Renal cortex interstitium (tissue), 3 donors: ENCODE results near the gene SCARF1. TPM values are rescaled to one million over a fixed set of nuclear protein-coding genes. Genes with fewer than 3 reads are reported as not detected.

Experiments used
- polyA plus RNA-seq, 3 donors: library from polyadenylated mRNA; unstranded; fragments of 120-200 nt; gene quantifications; one replicate each; pipeline ENCODE4 v1.2.1, GENCODE V29; 2013; ENCODE audit not compliant: insufficient read length in 3 of 3

SCARF1 gene
- polyA plus RNA-seq, 3 donors = 5.0 to 8.4 (median 7.6) TPM

Other genes with a start within 250 kb of the SCARF1 start
- gene YWHAE, start 245.5 kb downstream of the SCARF1 start, polyA plus RNA-seq = 1,000 to 10,000 TPM in 2 of 3 donors, 100 to 1,000 TPM in 1; 895 to 1,204 (median 1,099) TPM
- 10 to 100 TPM; 55.6 to 63.7 (median 60.4) TPM for gene CRK, start 189.5 kb downstream of the SCARF1 start, polyA plus RNA-seq
- gene MYO1C, start 153.0 kb downstream of the SCARF1 start, polyA plus RNA-seq = 10 to 100 TPM; 52.4 to 81.2 (median 68.2) TPM
- gene INPP5K, start 129.1 kb downstream of the SCARF1 start, polyA plus RNA-seq = 10 to 100 TPM; 17.3 to 25.1 (median 19.1) TPM
- 10 to 100 TPM; 75.8 to 89.2 (median 82.7) TPM for gene PITPNA, start 82.9 kb downstream of the SCARF1 start, polyA plus RNA-seq
- gene SLC43A2, start 16.9 kb downstream of the SCARF1 start, polyA plus RNA-seq = 10 to 100 TPM; 25.5 to 35.8 (median 28.1) TPM
- gene RILP, start 4.1 kb upstream of the SCARF1 start, polyA plus RNA-seq = 1 to 10 TPM; 3.0 to 5.1 (median 4.3) TPM
- gene PRPF8, start 39.1 kb upstream of the SCARF1 start, polyA plus RNA-seq = 100 to 1,000 TPM; 303 to 353 (median 312) TPM
- 1 to 10 TPM; 5.5 to 6.5 (median 6.2) TPM for gene TLCD2, start 64.6 kb upstream of the SCARF1 start, polyA plus RNA-seq
- 10 to 100 TPM; 12.9 to 20.6 (median 19.1) TPM for gene WDR81, start 79.0 kb upstream of the SCARF1 start, polyA plus RNA-seq
- 100 to 1,000 TPM in 1 of 3 donors, 10 to 100 TPM in 2; 78.3 to 101 (median 98.9) TPM for gene SERPINF2, start 97.1 kb upstream of the SCARF1 start, polyA plus RNA-seq
- gene SERPINF1, start 116.3 kb upstream of the SCARF1 start, polyA plus RNA-seq = 100 to 1,000 TPM; 222 to 235 (median 232) TPM
- 10 to 100 TPM; 13.5 to 17.5 (median 15.9) TPM for gene SMYD4, start 184.2 kb upstream of the SCARF1 start, polyA plus RNA-seq
- gene RPA1, start 184.3 kb upstream of the SCARF1 start, polyA plus RNA-seq = 100 to 1,000 TPM; 101 to 135 (median 131) TPM